HEK293 (cell line): ENCODE data around the gene DDX46.

Experiments used
- CTCF ChIA-PET: fragments of 350-600 bp; formaldehyde crosslinking; extraction: SDS; loops from one replicate; lab custom pipeline; 2021; ENCODE audit warnings: antibody characterized with exemption; lab: Yijun Ruan, JAX
- POLR2A ChIA-PET: fragments of 300-600 bp; formaldehyde crosslinking; extraction: SDS; loops from one replicate; lab custom pipeline; 2020; ENCODE audit warnings: antibody characterized with exemption, inconsistent platforms; lab: Yijun Ruan, JAX
- H3K27ac ChIP-seq: fragments of 200-500 bp; sonication (Bioruptor generic); 2 replicates; pipeline ENCODE4 v1.5.1; 2014; ENCODE audit warnings: low read depth, low read length, control low read depth, inconsistent platforms; ENCODE audit errors: extremely low read depth
- H3K36me3 ChIP-seq, 2 experiments: fragments of 200-500 bp in 1 of 2; sonication (Bioruptor generic) in 1 of 2; 1 replicate in 1 of 2; 2 replicates in 1 of 2; pipeline ENCODE4 v1.5.1; 2014 to 2017; ENCODE audit warnings: inconsistent platforms in 2 of 2, low read length in 2 of 2; ENCODE audit not compliant: control insufficient read depth in 2 of 2, insufficient read depth in 1 of 2
- H3K4me1 ChIP-seq: fragments of 200-500 bp; sonication (Bioruptor generic); 2 replicates; pipeline ENCODE4 v1.5.1; 2014; ENCODE audit warnings: mild to moderate bottlenecking, low read length, inconsistent platforms; ENCODE audit not compliant: control insufficient read depth, insufficient read depth
- H3K4me3 ChIP-seq: 2 replicates; pipeline ENCODE4 v1.5.1; 2011; ENCODE audit warnings: low read depth, mild to moderate bottlenecking, control low read depth, low read length, moderate library complexity
- H3K9me3 ChIP-seq: fragments of 200-500 bp; sonication (Bioruptor generic); 2 replicates; pipeline ENCODE4 v1.5.1; 2014; ENCODE audit warnings: low read depth, low read length, inconsistent platforms; ENCODE audit not compliant: control insufficient read depth, insufficient read depth
- GFI1B ChIP-seq: fragments of 450-650 bp; formaldehyde crosslinking; IDR thresholded peaks from 2 replicates; pipeline ENCODE4 v1.5.1; 2016; ENCODE audit warnings: missing biosample characterization, missing genetic modification characterization
- HIC1 ChIP-seq: fragments of 450-650 bp; formaldehyde crosslinking; IDR thresholded peaks from 2 replicates; pipeline ENCODE4 v1.5.1; 2016; ENCODE audit warnings: missing biosample characterization, missing genetic modification characterization
- KLF10 ChIP-seq: fragments of 450-650 bp; IDR thresholded peaks from 2 replicates; pipeline ENCODE4 v1.5.1; 2018; ENCODE audit warnings: missing biosample characterization, mild to moderate bottlenecking, missing genetic modification characterization
- KLF16 ChIP-seq: fragments of 450-650 bp; formaldehyde crosslinking; IDR thresholded peaks from 2 replicates; pipeline ENCODE4 v1.5.1; 2017; ENCODE audit warnings: missing biosample characterization, missing genetic modification characterization
- KLF9 ChIP-seq: fragments of 450-650 bp; formaldehyde crosslinking; IDR thresholded peaks from 2 replicates; pipeline ENCODE4 v1.5.1; 2016; ENCODE audit warnings: missing biosample characterization, missing genetic modification characterization, low read depth
- PATZ1 ChIP-seq: fragments of 450-650 bp; formaldehyde crosslinking; IDR thresholded peaks from 2 replicates; pipeline ENCODE4 v1.5.1; 2016; ENCODE audit warnings: missing biosample characterization, missing genetic modification characterization
- PRDM1 ChIP-seq: fragments of 450-650 bp; formaldehyde crosslinking; IDR thresholded peaks from 2 replicates; pipeline ENCODE4; 2016; ENCODE audit warnings: missing biosample characterization, missing genetic modification characterization
- PRDM6 ChIP-seq: fragments of 450-650 bp; formaldehyde crosslinking; IDR thresholded peaks from 2 replicates; pipeline ENCODE4 v1.5.1; 2017; ENCODE audit warnings: missing biosample characterization, missing genetic modification characterization
- SP2 ChIP-seq: fragments of 450-650 bp; formaldehyde crosslinking; IDR thresholded peaks from 2 replicates; pipeline ENCODE4 v1.5.1; 2016; ENCODE audit warnings: missing biosample characterization, missing genetic modification characterization
- TRIM28 ChIP-seq: IDR thresholded peaks from 2 replicates; pipeline ENCODE4 v1.6.1; 2011; ENCODE audit warnings: low read length, control low read depth, borderline replicate concordance
- YY1 ChIP-seq: fragments of 450-650 bp; formaldehyde crosslinking; IDR thresholded peaks from 2 replicates; pipeline ENCODE4 v1.5.1; 2018; ENCODE audit warnings: missing biosample characterization, missing genetic modification characterization
- ZBTB17 ChIP-seq: fragments of 450-650 bp; formaldehyde crosslinking; IDR thresholded peaks from 2 replicates; pipeline ENCODE4 v1.5.1; 2016; ENCODE audit warnings: missing biosample characterization, missing genetic modification characterization
- ZBTB20 ChIP-seq: fragments of 450-650 bp; formaldehyde crosslinking; IDR thresholded peaks from 2 replicates; pipeline ENCODE4 v1.5.1; 2016; ENCODE audit warnings: missing biosample characterization, missing genetic modification characterization
- ZBTB48 ChIP-seq: fragments of 450-650 bp; formaldehyde crosslinking; IDR thresholded peaks from 2 replicates; pipeline ENCODE4 v1.5.1; 2016; ENCODE audit warnings: missing biosample characterization, missing genetic modification characterization
- ZFHX2 ChIP-seq: fragments of 450-650 bp; formaldehyde crosslinking; conservative IDR thresholded peaks from 2 replicates; pipeline ENCODE4 v1.5.1; 2016; ENCODE audit warnings: missing biosample characterization, missing genetic modification characterization
- ZNF121 ChIP-seq: fragments of 450-650 bp; formaldehyde crosslinking; IDR thresholded peaks from 2 replicates; pipeline ENCODE4 v1.5.1; 2016; ENCODE audit warnings: missing biosample characterization, missing genetic modification characterization
- ZNF146 ChIP-seq: fragments of 450-650 bp; formaldehyde crosslinking; IDR thresholded peaks from 2 replicates; pipeline ENCODE4 v1.5.1; 2016; ENCODE audit warnings: missing biosample characterization, missing genetic modification characterization
- ZNF518A ChIP-seq: fragments of 450-650 bp; formaldehyde crosslinking; conservative IDR thresholded peaks from 2 replicates; pipeline ENCODE4 v1.5.1; 2016; ENCODE audit warnings: low read depth, missing biosample characterization, missing genetic modification characterization
- ZNF596 ChIP-seq: fragments of 450-650 bp; IDR thresholded peaks from 2 replicates; pipeline ENCODE4 v1.5.0; 2018; ENCODE audit warnings: missing biosample characterization, mild to moderate bottlenecking, missing genetic modification characterization, moderate library complexity
- ZNF677 ChIP-seq: fragments of 450-650 bp; IDR thresholded peaks from 2 replicates; pipeline ENCODE4 v1.5.0; 2018; ENCODE audit warnings: missing biosample characterization, mild to moderate bottlenecking, missing genetic modification characterization, moderate library complexity
- ZNF785 ChIP-seq: fragments of 450-650 bp; formaldehyde crosslinking; IDR thresholded peaks from 2 replicates; pipeline ENCODE4 v1.5.1; 2016; ENCODE audit warnings: missing biosample characterization, missing genetic modification characterization
- TF ChIP-seq, protein P1 (sequence below): fragments of 450-650 bp; formaldehyde crosslinking; IDR thresholded peaks from 2 replicates; pipeline ENCODE4 v1.5.1; 2017; ENCODE audit warnings: missing biosample characterization, missing genetic modification characterization

Gene DDX46

GRCh38 chr5:134845852-134846640 lies 87.5 kb downstream of the DDX46 start, which contains the start of gene C5orf24:
Gene C5orf24 (plus strand): TSS chr5:134845968. CDS start chr5:134854901, 8,933 bp downstream.
- Histone ChIP-seq H3K4me3 (peak within 1 kb of the TSS; percentile 87), H3K4me1 (peaks cover 9% of the 10 kb centered on the region; the same call in 1 of the 2 replicates), H3K9me3 (no peaks in the 10 kb centered on the region), H3K36me3 (peaks cover 10 to 17% of the 10 kb centered on the region in 2 experiments; a peak in 2 of 3 replicates), H3K27ac (peak within 1 kb of the TSS; percentile 97)
- POLR2A ChIA-PET: interaction anchor here (0.5 to 1.8 kb wide), 15 partner anchors 8 to 479 kb away, joined by 3 to 16 read pairs (median 5); partner anchors contain the start of genes CAMLG, CDKL3, DDX46 and PCBD2
- CTCF ChIA-PET: interaction anchor here (0.5 to 1.5 kb wide), 5 partner anchors 10 to 88 kb away, joined by 3 to 7 read pairs (median 4); partner anchors contain the start of genes DDX46 and PCBD2
- TF ChIP-seq ZNF677 (tag by site-specific recombination): peak; percentile 23; the same call in 1 of the 2 replicates
- no peak for TF ChIP-seq ZNF518A (tag by site-specific recombination)
- TF ChIP-seq SP2 (tag by site-specific recombination): peak; percentile 35
- peak; percentile 51; the same call in 1 of the 2 replicates for TF ChIP-seq YY1 (tag by site-specific recombination)
- TF ChIP-seq KLF10 (tag by site-specific recombination): peak; percentile 68
- TF ChIP-seq ZNF146 (tag by site-specific recombination): peak; percentile 50; the same call in 1 of the 2 replicates
- 0 out of 2 replicates have a peak, but pooled peaks have one; percentile 31 for TF ChIP-seq KLF16 (tag by site-specific recombination)
- TF ChIP-seq ZFHX2: peak; percentile 54
- TF ChIP-seq ZBTB48 (tag by site-specific recombination): peak; percentile 51; the same call in 1 of the 2 replicates
- TF ChIP-seq, protein P1, sequence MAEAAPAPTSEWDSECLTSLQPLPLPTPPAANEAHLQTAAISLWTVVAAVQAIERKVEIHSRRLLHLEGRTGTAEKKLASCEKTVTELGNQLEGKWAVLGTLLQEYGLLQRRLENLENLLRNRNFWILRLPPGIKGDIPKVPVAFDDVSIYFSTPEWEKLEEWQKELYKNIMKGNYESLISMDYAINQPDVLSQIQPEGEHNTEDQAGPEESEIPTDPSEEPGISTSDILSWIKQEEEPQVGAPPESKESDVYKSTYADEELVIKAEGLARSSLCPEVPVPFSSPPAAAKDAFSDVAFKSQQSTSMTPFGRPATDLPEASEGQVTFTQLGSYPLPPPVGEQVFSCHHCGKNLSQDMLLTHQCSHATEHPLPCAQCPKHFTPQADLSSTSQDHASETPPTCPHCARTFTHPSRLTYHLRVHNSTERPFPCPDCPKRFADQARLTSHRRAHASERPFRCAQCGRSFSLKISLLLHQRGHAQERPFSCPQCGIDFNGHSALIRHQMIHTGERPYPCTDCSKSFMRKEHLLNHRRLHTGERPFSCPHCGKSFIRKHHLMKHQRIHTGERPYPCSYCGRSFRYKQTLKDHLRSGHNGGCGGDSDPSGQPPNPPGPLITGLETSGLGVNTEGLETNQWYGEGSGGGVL (tag by site-specific recombination): peak; percentile 58; the same call in 1 of the 2 replicates
- TF ChIP-seq ZNF596 (tag by site-specific recombination): 0 out of 2 replicates have a peak, but pooled peaks have one; percentile 56
- peak; percentile 64 for TF ChIP-seq ZNF121 (tag by site-specific recombination)
- 0 out of 2 replicates have a peak, but pooled peaks have one; percentile 36 for TF ChIP-seq ZNF785 (tag by site-specific recombination)
- TF ChIP-seq PATZ1 (tag by site-specific recombination): peak; percentile 78
- TF ChIP-seq GFI1B (tag by site-specific recombination): no peak
- no peak for TF ChIP-seq PRDM1
- no peak; the same call in 1 of the 2 replicates for TF ChIP-seq ZBTB17 (tag by site-specific recombination)
- TF ChIP-seq TRIM28: peak; percentile 79; the same call in 1 of the 2 replicates
- peak; percentile 91 for TF ChIP-seq ZBTB20
- no peak for TF ChIP-seq PRDM6 (tag by site-specific recombination)
- 0 out of 2 replicates have a peak, but pooled peaks have one; percentile 16 for TF ChIP-seq KLF9
- TF ChIP-seq HIC1 (tag by site-specific recombination): peak; percentile 86
